GM12892 (cell line): ENCODE results near the gene TBC1D5.
"Not testable (repeated sequence)": the region's sequence is repeated elsewhere in the genome, so short reads cannot be mapped to it uniquely, and the experiment has no call there.

ENCODE experiments used
- DNase-seq: peaks from one replicate; pipeline ENCODE4 v3.0.0; 2011; ENCODE audit not compliant: insufficient read length
- FAIRE-seq: peaks from 2 replicates; lab custom pipeline; 2011; peaks lifted over from hg19 to GRCh38; lab: Jason Lieb, UNC
- POLR2A ChIP-seq: IDR thresholded peaks from 2 replicates; pipeline ENCODE4 v1.6.1; 2011; ENCODE audit warnings: low read depth, low read length, control low read depth
- POLR2AphosphoS5 ChIP-seq: IDR thresholded peaks from 2 replicates; pipeline ENCODE4 v1.6.1; 2011; ENCODE audit warnings: low read depth, low read length, control low read depth
- TAF1 ChIP-seq: IDR thresholded peaks from 2 replicates; pipeline ENCODE4 v1.6.1; 2011; ENCODE audit warnings: low read depth, mild to moderate bottlenecking, control low read depth, low read length, borderline replicate concordance

The TBC1D5 gene

GRCh38 chr3:17354341-17354740 lies 388.1 kb downstream of the TBC1D5 start:
- TF ChIP-seq POLR2A = no peak
- TF ChIP-seq TAF1 = no peak
- no peak for TF ChIP-seq POLR2AphosphoS5
- FAIRE-seq (no peak), DNase-seq (no peak)

DNA sequence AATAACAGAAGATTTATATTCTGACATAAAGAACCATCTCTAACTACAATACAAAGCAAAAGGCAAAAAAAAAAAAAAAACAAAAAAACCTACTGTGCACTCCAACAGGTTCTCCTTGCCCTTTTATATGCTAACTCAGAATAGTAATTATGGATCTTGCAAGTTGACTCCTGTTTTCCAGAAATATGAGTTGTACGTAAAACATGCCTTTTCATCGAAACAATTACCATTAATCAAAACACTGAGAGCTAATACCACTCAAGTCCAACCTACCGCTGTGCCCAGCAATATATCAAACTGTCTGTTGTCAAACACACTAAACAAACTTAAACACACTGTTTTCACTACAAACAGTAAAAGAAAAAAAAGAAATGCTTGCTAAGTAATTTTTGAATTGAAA lies 389.8 kb downstream of the TBC1D5 start:
- no peak for DNase-seq
- no peak for FAIRE-seq
- TF ChIP-seq POLR2AphosphoS5 (no peak), POLR2A (no peak), TAF1 (no peak)

GRCh38 chr3:17351193-17351592 lies 391.2 kb downstream of the TBC1D5 start:
- FAIRE-seq, DNase-seq: not testable (repeated sequence)

GRCh38 chr3:17349093-17349492 lies 393.3 kb downstream of the TBC1D5 start:
- no peak for FAIRE-seq
- DNase-seq = no peak
- TF ChIP-seq POLR2A (no peak), POLR2AphosphoS5 (no peak), TAF1 (no peak)

DNA sequence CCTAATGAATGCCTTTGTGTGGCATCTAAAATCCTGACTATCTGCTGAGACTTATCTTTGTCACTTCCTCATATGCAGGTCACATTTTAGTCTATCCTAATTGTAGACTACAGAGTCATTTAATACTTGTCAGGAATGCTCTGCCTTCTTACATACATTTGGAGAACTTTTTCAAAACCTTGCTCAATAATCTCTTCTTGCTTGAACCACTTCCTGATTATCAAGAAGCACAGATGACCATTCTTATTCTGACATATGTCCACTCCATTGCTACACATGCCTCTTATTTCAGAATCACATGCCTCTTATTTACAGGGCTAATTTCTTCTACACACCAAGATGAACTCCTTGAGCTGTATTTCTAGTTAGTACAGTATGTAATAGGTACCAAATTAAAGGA lies 400.3 kb downstream of the TBC1D5 start:
- TF ChIP-seq TAF1 (no peak), POLR2A (no peak), POLR2AphosphoS5 (no peak)
- FAIRE-seq = no peak
- no peak for DNase-seq

DNA sequence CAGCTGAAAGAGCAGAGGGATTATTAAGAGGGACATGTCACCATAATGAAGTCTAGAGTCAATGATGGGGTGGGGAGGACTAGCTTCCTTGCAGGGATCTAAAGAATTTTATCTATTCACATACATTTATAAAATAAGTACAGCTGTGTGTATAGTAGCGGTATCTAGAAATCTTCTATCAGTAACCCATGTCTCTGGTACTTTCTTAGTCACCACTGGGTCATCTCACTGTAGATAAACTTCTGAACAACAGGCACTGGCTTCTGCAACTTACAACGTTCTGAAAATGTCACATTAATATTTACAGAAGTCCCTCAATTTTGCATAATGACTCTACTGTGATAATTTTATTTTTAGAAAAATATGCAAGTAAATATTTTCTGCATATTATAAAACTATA lies 401.7 kb downstream of the TBC1D5 start:
- TF ChIP-seq POLR2A (no peak), TAF1 (no peak), POLR2AphosphoS5 (no peak)

DNA sequence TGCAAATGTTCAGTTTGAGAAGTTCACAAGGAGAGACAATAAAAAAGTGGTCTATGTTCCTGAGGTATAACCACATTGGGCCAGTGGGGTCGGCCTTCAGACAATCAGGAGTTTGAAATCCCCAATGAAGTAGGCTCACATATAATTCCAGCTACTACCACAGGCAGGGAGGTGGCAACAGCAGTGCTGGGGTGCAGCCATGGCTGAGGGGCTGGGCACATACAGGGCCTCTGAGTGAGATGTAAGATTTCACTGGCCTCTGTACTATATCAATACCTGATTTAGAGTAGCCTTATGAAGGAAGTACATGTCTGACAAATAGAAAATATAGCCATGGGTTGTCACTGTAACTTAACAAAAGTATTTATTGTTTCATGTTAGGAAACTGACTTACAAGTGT lies 402.2 kb downstream of the TBC1D5 start:
- TF ChIP-seq TAF1 (no peak), POLR2AphosphoS5 (no peak), POLR2A (no peak)
- DNase-seq = no peak
- no peak for FAIRE-seq

More for the DNA sequence above, 401.7 kb downstream of the TBC1D5 start:
- FAIRE-seq (no peak), DNase-seq (no peak)

GRCh38 chr3:17339132-17339575 lies 403.3 kb downstream of the TBC1D5 start:
- no peak for FAIRE-seq
- TF ChIP-seq POLR2AphosphoS5 (no peak), POLR2A (no peak)

GRCh38 chr3:17336291-17336690 lies 406.1 kb downstream of the TBC1D5 start:
- no peak for FAIRE-seq
- no peak for DNase-seq
- TF ChIP-seq POLR2A (no peak), POLR2AphosphoS5 (no peak), TAF1 (no peak)

More at GRCh38 chr3:17339132-17339575, 403.3 kb downstream of the TBC1D5 start:
- DNase-seq = no peak

DNA sequence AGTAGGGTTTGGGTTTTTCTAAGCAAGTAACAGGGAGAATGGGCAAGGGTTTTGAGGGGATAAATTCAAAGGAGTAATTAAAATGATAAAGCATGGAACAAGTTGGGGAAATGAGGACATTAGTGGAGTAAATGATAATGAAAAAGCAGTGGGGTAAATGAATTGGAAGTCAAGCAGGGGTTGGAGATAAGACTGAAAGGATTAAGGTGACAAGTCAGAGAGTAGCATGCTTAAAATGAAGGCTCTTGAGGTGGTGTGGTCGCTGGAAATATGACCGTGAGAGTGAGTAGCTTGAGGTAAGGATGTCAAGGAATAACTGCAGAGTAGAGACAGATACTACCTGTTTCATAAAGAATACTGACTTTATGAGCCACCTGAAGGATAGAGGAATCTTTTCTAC lies 408.5 kb downstream of the TBC1D5 start:
- no peak for TF ChIP-seq POLR2AphosphoS5
- no peak for TF ChIP-seq TAF1
- TF ChIP-seq POLR2A = no peak
- DNase-seq (no peak), FAIRE-seq (no peak)

DNA sequence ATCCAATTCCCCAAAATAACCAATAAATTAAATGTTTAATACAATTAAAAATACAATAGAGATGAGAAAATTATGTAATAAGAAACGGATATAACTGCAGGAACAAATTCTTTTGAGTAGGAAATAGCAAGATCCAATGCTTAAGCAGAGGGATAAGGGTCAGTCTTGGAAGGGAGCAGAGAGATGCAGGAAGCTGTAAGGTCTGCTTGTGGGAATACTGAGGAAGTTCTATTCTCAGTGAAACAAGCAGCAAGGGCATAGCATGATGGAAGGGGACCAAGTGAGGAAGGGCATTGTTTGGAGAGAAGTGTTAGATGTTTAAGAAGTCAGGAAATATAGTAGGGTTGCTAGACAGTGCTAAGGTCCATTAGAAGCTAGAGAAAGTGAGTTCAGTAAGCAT lies 409.0 kb downstream of the TBC1D5 start:
- no peak for DNase-seq
- no peak for FAIRE-seq
- TF ChIP-seq POLR2A (no peak), POLR2AphosphoS5 (no peak), TAF1 (no peak)

- no peak for FAIRE-seq
- TF ChIP-seq POLR2AphosphoS5 (no peak), TAF1 (no peak), POLR2A (no peak)
- no peak for DNase-seq
Measured at GRCh38 chr3:17330660-17331059, 411.8 kb downstream of the TBC1D5 start.

- DNase-seq (no peak), FAIRE-seq (no peak)
- TF ChIP-seq POLR2A = no peak
- TF ChIP-seq TAF1 = no peak
- TF ChIP-seq POLR2AphosphoS5 = no peak
Measured at GRCh38 chr3:17329927-17330326, 412.5 kb downstream of the TBC1D5 start.

- TF ChIP-seq TAF1 (no peak), POLR2AphosphoS5 (no peak), POLR2A (no peak)
- FAIRE-seq = peak; percentile 81
- DNase-seq = no peak
Measured at GRCh38 chr3:17322106-17322793, 420.2 kb downstream of the TBC1D5 start.
